Esophagus squamous epithelium (tissue), 5 donors: Measurements from ENCODE around the gene CPSF7. TPM values are rescaled to one million over a fixed set of nuclear protein-coding genes. Genes with fewer than 3 reads are reported as not detected.

Experiments used
- DNase-seq: peaks from one replicate; lab custom pipeline; 2025; lab: John Stamatoyannopoulos, UW
- H3K27ac ChIP-seq, 4 donors: fragments of 200-600 bp; sonication (generic); one replicate each; pipeline ENCODE4 v1.5.1; 2016 to 2019; ENCODE audit warnings: mild to moderate bottlenecking in 1 of 4
- H3K27me3 ChIP-seq, 4 donors: fragments of 200-600 bp; sonication (generic); 1 replicate in 3 of 4; 2 replicates in 1 of 4; pipeline versions ENCODE4 v1.5.1 to v1.6.0; 2017 to 2021; ENCODE audit warnings: antibody characterized with exemption in 1 of 4
- H3K36me3 ChIP-seq, 3 donors: fragments of 200-600 bp; sonication (generic); one replicate each; pipeline ENCODE4 v1.5.1; 2016 to 2019
- H3K4me1 ChIP-seq, 3 donors: fragments of 200-600 bp; sonication (generic); one replicate each; pipeline ENCODE4 v1.5.1; 2017 to 2019
- H3K4me3 ChIP-seq, 4 donors: fragments of 200-600 bp; sonication (generic); 1 replicate in 3 of 4; 2 replicates in 1 of 4; pipeline ENCODE4 v1.5.1; 2016 to 2019; ENCODE audit warnings: mild to moderate bottlenecking in 2 of 4, moderate library complexity in 1 of 4
- H3K9me3 ChIP-seq, 3 donors: fragments of 200-600 bp; sonication (generic); one replicate each; pipeline ENCODE4 v1.5.1; 2016 to 2019
- CTCF ChIP-seq, 6 experiments: fragments of 450-650 bp in 4 of 6; fragments of 200-600 bp in 2 of 6; sonication (generic) in 2 of 6; IDR thresholded peaks; one replicate each; pipeline ENCODE4 v1.5.1; 2016 to 2019; ENCODE audit warnings: antibody characterized with exemption in 6 of 6, mild to moderate bottlenecking in 4 of 6, moderate library complexity in 4 of 6
- POLR2A ChIP-seq, 4 donors: fragments of 450-650 bp; IDR thresholded peaks; one replicate each; pipeline ENCODE4 v1.6.1; 2017; ENCODE audit warnings: antibody characterized with exemption in 4 of 4, mild to moderate bottlenecking in 4 of 4, moderate library complexity in 3 of 4
- WGBS, 2 donors: methylation state at CpG; one replicate each; pipeline ENCODE4 v1.1.5; 2018; 5-methylcytosine and 5-hydroxymethylcytosine counted together
- intact Hi-C: fragments of 100-400 bp; cut with DNase I; formaldehyde crosslinking; loops from one replicate; pipeline ENCODE4 v1.15.0; 2022
- total RNA-seq, 4 donors: library from RNA; depleted of rRNA; stranded (reverse); fragments of >200 nt; gene quantifications; one replicate each; pipeline ENCODE4 v1.1.0, GENCODE V29; 2016
- donor health status: DM: yes; HTN: yes; CAD: no.

CPSF7 gene
- total RNA-seq, 4 donors from 2014 or later = 24.4 to 44.1 (median 34.3) TPM

GRCh38 chr11:61375761-61376108 is 54.0 kb downstream of the CPSF7 start:
- WGBS, 2 donors = 44 to 59% methylated on average over 6 of the region's 6 CpGs
- intact Hi-C loops = no loop called here
- Histone ChIP-seq H3K27ac (peak overlapping the region in 1 of 4 donors; percentile 39), H3K27me3 (no peaks in the 10 kb centered on the region), H3K4me1 (peaks cover 10 to 59% (median 21%) of the 10 kb centered on the region in 3 donors), H3K4me3 (no peak overlapping the region), H3K36me3 (peaks cover 0 to 13% (median 0%) of the 10 kb centered on the region in 3 donors), H3K9me3 (no peaks in the 10 kb centered on the region)
- TF ChIP-seq CTCF (IDR thresholded peaks at IDR 0.05) (no peak), POLR2A (IDR thresholded peaks at IDR 0.05) (no peak)
- DNase-seq = no peak

GRCh38 chr11:61372659-61373420 is 56.9 kb downstream of the CPSF7 start:
- H3K4me3 ChIP-seq = no peak overlapping the region
- 79 to 90% methylated on average over 8 of the region's 8 CpGs for WGBS, 2 donors
- no peaks in the 10 kb centered on the region for H3K9me3 ChIP-seq
- intact Hi-C loops = no loop called here
- peaks cover 10 to 67% (median 30%) of the 10 kb centered on the region in 3 donors for H3K4me1 ChIP-seq
- H3K36me3 ChIP-seq = peaks cover 0 to 32% (median 14%) of the 10 kb centered on the region in 3 donors
- no peaks in the 10 kb centered on the region for H3K27me3 ChIP-seq
- H3K27ac ChIP-seq = no peak overlapping the region
- TF ChIP-seq CTCF (IDR thresholded peaks at IDR 0.05) = no peak
- no peak for TF ChIP-seq POLR2A (IDR thresholded peaks at IDR 0.05)
- no peak for DNase-seq

- Histone ChIP-seq H3K4me1 (peaks cover 10 to 64% (median 32%) of the 10 kb centered on the region in 3 donors), H3K27ac (peak overlapping the region; percentile 48 to 79 (median 76)), H3K9me3 (no peaks in the 10 kb centered on the region), H3K27me3 (no peaks in the 10 kb centered on the region), H3K4me3 (no peak overlapping the region), H3K36me3 (peaks cover 5 to 49% (median 36%) of the 10 kb centered on the region in 3 donors)
- 71 to 79% methylated on average over 6 to 8 of the region's 8 CpGs for WGBS, 2 donors
- DNase-seq = no peak
- intact Hi-C loops = no loop called here
- TF ChIP-seq CTCF (IDR thresholded peaks at IDR 0.05) = no peak
- TF ChIP-seq POLR2A (IDR thresholded peaks at IDR 0.05) = no peak
Observed at GRCh38 chr11:61370349-61371005, 59.3 kb downstream of the CPSF7 start.

- Histone ChIP-seq H3K27ac (peak overlapping the region; percentile 48 to 79 (median 76)), H3K9me3 (no peaks in the 10 kb centered on the region), H3K4me1 (peaks cover 10 to 61% (median 32%) of the 10 kb centered on the region in 3 donors), H3K27me3 (no peaks in the 10 kb centered on the region), H3K36me3 (peaks cover 5 to 56% (median 42%) of the 10 kb centered on the region in 3 donors), H3K4me3 (no peak overlapping the region)
- intact Hi-C loops = no loop called here
- DNase-seq = no peak
- no peak for TF ChIP-seq POLR2A (IDR thresholded peaks at IDR 0.05)
- no peak for TF ChIP-seq CTCF (IDR thresholded peaks at IDR 0.05)
- 41 to 47% methylated on average over 6 of the region's 9 CpGs for WGBS, 2 donors
Observed at GRCh38 chr11:61369372-61370348, 60.1 kb downstream of the CPSF7 start.
